HEK293 (cell line): Measurements from ENCODE around the gene PCDH1.

Experiments used
- CTCF ChIP-seq: fragments of 450-650 bp; formaldehyde crosslinking; IDR thresholded peaks from 2 replicates; pipeline ENCODE4 v1.5.1; 2016; ENCODE audit warnings: missing biosample characterization, missing genetic modification characterization
- IKZF3 ChIP-seq: fragments of 450-650 bp; IDR thresholded peaks from 2 replicates; pipeline ENCODE4 v1.5.0; 2018; ENCODE audit warnings: missing biosample characterization, mild to moderate bottlenecking, missing genetic modification characterization, moderate library complexity
- YY1 ChIP-seq: fragments of 450-650 bp; formaldehyde crosslinking; IDR thresholded peaks from 2 replicates; pipeline ENCODE4 v1.5.1; 2018; ENCODE audit warnings: missing biosample characterization, missing genetic modification characterization
- ZBTB17 ChIP-seq: fragments of 450-650 bp; formaldehyde crosslinking; IDR thresholded peaks from 2 replicates; pipeline ENCODE4 v1.5.1; 2016; ENCODE audit warnings: missing biosample characterization, missing genetic modification characterization
- ZBTB21 ChIP-seq: fragments of 450-650 bp; formaldehyde crosslinking; IDR thresholded peaks from 2 replicates; pipeline ENCODE4 v1.5.1; 2017; ENCODE audit warnings: missing biosample characterization, missing genetic modification characterization
- ZNF155 ChIP-seq: fragments of 450-650 bp; formaldehyde crosslinking; IDR thresholded peaks from 2 replicates; pipeline ENCODE4 v1.5.1; 2016; ENCODE audit warnings: missing biosample characterization, missing genetic modification characterization
- ZNF501 ChIP-seq: fragments of 450-650 bp; formaldehyde crosslinking; IDR thresholded peaks from 2 replicates; pipeline ENCODE4 v1.5.1; 2016; ENCODE audit warnings: missing biosample characterization, missing genetic modification characterization
- ZNF610 ChIP-seq: fragments of 450-650 bp; formaldehyde crosslinking; IDR thresholded peaks from 2 replicates; pipeline ENCODE4 v1.5.1; 2016; ENCODE audit warnings: missing biosample characterization, missing genetic modification characterization, borderline replicate concordance
- ZNF843 ChIP-seq: fragments of 450-650 bp; formaldehyde crosslinking; IDR thresholded peaks from 2 replicates; pipeline ENCODE4 v1.5.1; 2016; ENCODE audit warnings: missing biosample characterization, missing genetic modification characterization
- TF ChIP-seq, protein P1 (sequence below): fragments of 450-650 bp; formaldehyde crosslinking; conservative IDR thresholded peaks from 2 replicates; pipeline ENCODE4 v1.5.1; 2016; ENCODE audit warnings: low read depth, missing biosample characterization, missing genetic modification characterization

- TF ChIP-seq ZNF155 (tag by site-specific recombination) (no peak), YY1 (tag by site-specific recombination) (no peak), CTCF (tag by site-specific recombination) (no peak), ZBTB17 (tag by site-specific recombination) (no peak), ZNF501 (tag by site-specific recombination) (no peak), ZNF843 (tag by site-specific recombination) (no peak), ZNF610 (tag by site-specific recombination) (no peak), IKZF3 (tag by site-specific recombination) (no peak), ZBTB21 (tag by site-specific recombination) (no peak)
- TF ChIP-seq, protein P1, sequence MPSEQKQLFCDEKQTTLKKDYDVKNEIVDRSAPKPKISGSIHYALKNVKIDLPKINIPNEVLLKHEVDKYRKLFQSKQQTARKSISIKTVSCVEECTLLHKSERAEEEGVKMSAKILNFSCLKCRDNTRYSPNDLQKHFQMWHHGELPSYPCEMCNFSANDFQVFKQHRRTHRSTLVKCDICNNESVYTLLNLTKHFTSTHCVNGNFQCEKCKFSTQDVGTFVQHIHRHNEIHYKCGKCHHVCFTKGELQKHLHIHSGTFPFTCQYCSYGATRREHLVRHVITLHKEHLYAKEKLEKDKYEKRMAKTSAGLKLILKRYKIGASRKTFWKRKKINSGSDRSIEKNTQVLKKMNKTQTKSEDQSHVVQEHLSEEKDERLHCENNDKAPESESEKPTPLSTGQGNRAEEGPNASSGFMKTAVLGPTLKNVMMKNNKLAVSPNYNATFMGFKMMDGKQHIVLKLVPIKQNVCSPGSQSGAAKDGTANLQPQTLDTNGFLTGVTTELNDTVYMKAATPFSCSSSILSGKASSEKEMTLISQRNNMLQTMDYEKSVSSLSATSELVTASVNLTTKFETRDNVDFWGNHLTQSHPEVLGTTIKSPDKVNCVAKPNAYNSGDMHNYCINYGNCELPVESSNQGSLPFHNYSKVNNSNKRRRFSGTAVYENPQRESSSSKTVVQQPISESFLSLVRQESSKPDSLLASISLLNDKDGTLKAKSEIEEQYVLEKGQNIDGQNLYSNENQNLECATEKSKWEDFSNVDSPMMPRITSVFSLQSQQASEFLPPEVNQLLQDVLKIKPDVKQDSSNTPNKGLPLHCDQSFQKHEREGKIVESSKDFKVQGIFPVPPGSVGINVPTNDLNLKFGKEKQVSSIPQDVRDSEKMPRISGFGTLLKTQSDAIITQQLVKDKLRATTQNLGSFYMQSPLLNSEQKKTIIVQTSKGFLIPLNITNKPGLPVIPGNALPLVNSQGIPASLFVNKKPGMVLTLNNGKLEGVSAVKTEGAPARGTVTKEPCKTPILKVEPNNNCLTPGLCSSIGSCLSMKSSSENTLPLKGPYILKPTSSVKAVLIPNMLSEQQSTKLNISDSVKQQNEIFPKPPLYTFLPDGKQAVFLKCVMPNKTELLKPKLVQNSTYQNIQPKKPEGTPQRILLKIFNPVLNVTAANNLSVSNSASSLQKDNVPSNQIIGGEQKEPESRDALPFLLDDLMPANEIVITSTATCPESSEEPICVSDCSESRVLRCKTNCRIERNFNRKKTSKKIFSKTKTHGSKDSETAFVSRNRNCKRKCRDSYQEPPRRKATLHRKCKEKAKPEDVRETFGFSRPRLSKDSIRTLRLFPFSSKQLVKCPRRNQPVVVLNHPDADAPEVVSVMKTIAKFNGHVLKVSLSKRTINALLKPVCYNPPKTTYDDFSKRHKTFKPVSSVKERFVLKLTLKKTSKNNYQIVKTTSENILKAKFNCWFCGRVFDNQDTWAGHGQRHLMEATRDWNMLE (tag by site-specific recombination): no peak
These were observed 67.5 kb downstream of the PCDH1 start for GRCh38 chr5:141810702-141811101.
